Naive thymus-derived CD8-positive, alpha-beta T cell (primary cell): ENCODE results near the gene BCL2. TPM values are rescaled to one million over a fixed set of nuclear protein-coding genes. Genes with fewer than 3 reads are reported as not detected.
A peak's percentile ranks its signal among the peaks of the same experiment; 100 is the strongest.

Experiments
- ATAC-seq, 2 donors: fragments of 150-1000 bp; cut with Tn5 transposase in 1 of 2; sonication (Bioruptor Pico), chemical (Tn5 transposase) in 1 of 2; 1 replicate in 1 of 2; 2 replicates in 1 of 2; pipeline ENCODE4 v1.10.0; 2021; ENCODE audit warnings: mild to moderate bottlenecking in 2 of 2, moderate library complexity in 2 of 2
- POLR2A ChIA-PET: fragments of 350-600 bp; sonication (Branson Sonifier 250); formaldehyde crosslinking; loops from one replicate; lab custom pipeline; 2021; ENCODE audit warnings: antibody characterized with exemption; lab: Charles Lee
- DNase-seq, 10 donors: peaks; one replicate each; pipeline versions ENCODE4 v3.0.0 to v3.0.0-alpha.2; 2020 to 2022
- H3K27ac Mint-ChIP-seq, 10 donors: one replicate each; pipeline ENCODE4 v1.8.0; 2020 to 2022; ENCODE audit warnings: mild to moderate bottlenecking in 10 of 10, mixed read lengths in 10 of 10, moderate library complexity in 4 of 10, inconsistent platforms in 1 of 10
- H3K27me3 Mint-ChIP-seq, 5 donors: one replicate each; pipeline ENCODE4 v1.8.0; 2021 to 2022; ENCODE audit warnings: mixed read lengths in 5 of 5
- H3K36me3 Mint-ChIP-seq, 3 donors: one replicate each; pipeline ENCODE4 v1.8.0; 2020 to 2022; ENCODE audit warnings: mixed read lengths in 3 of 3, mild to moderate bottlenecking in 2 of 3, inconsistent platforms in 1 of 3
- H3K4me1 Mint-ChIP-seq, 4 donors: one replicate each; pipeline ENCODE4 v1.8.0; 2021 to 2022; ENCODE audit warnings: mixed read lengths in 4 of 4
- H3K4me3 Mint-ChIP-seq, 10 donors: one replicate each; pipeline ENCODE4 v1.8.0; 2020 to 2022; ENCODE audit warnings: mild to moderate bottlenecking in 10 of 10, mixed read lengths in 10 of 10, moderate library complexity in 6 of 10, inconsistent platforms in 1 of 10
- H3K9me3 Mint-ChIP-seq, 9 donors: one replicate each; pipeline ENCODE4 v1.8.0; 2020 to 2022; ENCODE audit warnings: mixed read lengths in 9 of 9, mild to moderate bottlenecking in 3 of 9, inconsistent platforms in 1 of 9, moderate library complexity in 1 of 9
- polyA plus RNA-seq, 3 donors: library from polyadenylated mRNA; unstranded; fragments of 300-500 nt; fragmentation: Illumina TruSeq; gene quantifications; one replicate each; pipeline ENCODE4 v1.2.3, GENCODE V29; 2021
- total RNA-seq, 8 experiments: library from RNA in 2 of 8; stranded (reverse) in 2 of 8; gene quantifications; one replicate each; pipeline ENCODE4 v1.2.3 and lab custom pipeline; 2021 to 2026

BCL2 gene
- total and polyA plus RNA-seq, 5 experiments from 2014 or later = 24.3 to 40.2 (median 32.9) TPM

- no peak for ATAC-seq
- POLR2A ChIA-PET = interaction anchor here (0.9 kb wide), 1 partner anchor 19 kb away, joined by 4 read pairs; no protein-coding TSS in a partner anchor
- Mint-ChIP-seq H3K4me3 (no peak overlapping the region), H3K36me3 (peaks cover 0 to 91% (median 27%) of the 10 kb centered on the region in 3 donors), H3K27ac (peak overlapping the region in 3 of 10 donors; percentile 7 to 82 (median 43)), H3K9me3 (no peaks in the 10 kb centered on the region), H3K27me3 (no peaks in the 10 kb centered on the region), H3K4me1 (peaks cover 0 to 4% (median 2%) of the 10 kb centered on the region in 4 donors)
- DNase-seq = no peak
These were observed 27.1 kb upstream of the BCL2 start for GRCh38 chr18:63346480-63347183.

GRCh38 chr18:63346031-63346430 is 26.5 kb upstream of the BCL2 start:
- H3K4me3 Mint-ChIP-seq = no peak overlapping the region
- no peaks in the 10 kb centered on the region for H3K27me3 Mint-ChIP-seq
- no peak overlapping the region for H3K27ac Mint-ChIP-seq
- ATAC-seq = no peak
- DNase-seq = no peak
- peaks cover 0 to 92% (median 30%) of the 10 kb centered on the region in 3 donors for H3K36me3 Mint-ChIP-seq
- no peaks in the 10 kb centered on the region for H3K9me3 Mint-ChIP-seq
- peaks cover 0 to 4% (median 2%) of the 10 kb centered on the region in 4 donors for H3K4me1 Mint-ChIP-seq
- POLR2A ChIA-PET = interaction anchor here (0.9 kb wide), 1 partner anchor 20 kb away, joined by 4 read pairs; no protein-coding TSS in a partner anchor

- Mint-ChIP-seq H3K4me1 (peaks cover 0 to 5% (median 3%) of the 10 kb centered on the region in 4 donors), H3K27me3 (no peaks in the 10 kb centered on the region), H3K27ac (peak overlapping the region in 4 of 10 donors; percentile 14 to 63 (median 28)), H3K9me3 (no peaks in the 10 kb centered on the region), H3K36me3 (peaks cover 0 to 92% (median 30%) of the 10 kb centered on the region in 3 donors), H3K4me3 (no peak overlapping the region)
- ATAC-seq = no peak
- POLR2A ChIA-PET = no interaction called here
- DNase-seq = no peak
These were observed 25.3 kb upstream of the BCL2 start for GRCh38 chr18:63344918-63345317.

DNA sequence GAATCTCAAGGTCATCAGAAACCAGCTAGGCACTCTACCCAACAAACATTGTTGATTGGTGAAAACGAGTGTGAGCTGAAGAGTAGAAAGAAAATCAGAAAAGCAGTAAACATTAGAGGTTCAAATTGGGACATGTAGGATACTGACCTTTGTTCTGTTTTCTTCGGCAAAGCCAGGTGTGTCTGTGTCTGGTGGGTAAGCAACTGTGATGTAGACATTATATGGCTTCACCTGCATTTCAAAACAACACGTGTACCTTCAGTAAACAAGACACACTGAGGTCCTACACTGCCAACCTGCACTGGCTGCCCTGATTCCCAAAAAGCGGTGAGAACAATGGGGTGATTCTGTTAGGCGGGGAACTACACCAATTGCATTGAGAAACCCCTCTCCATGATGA is 24.7 kb upstream of the BCL2 start:
- no peak overlapping the region for H3K27ac Mint-ChIP-seq
- no peaks in the 10 kb centered on the region for H3K9me3 Mint-ChIP-seq
- peaks cover 0 to 90% (median 25%) of the 10 kb centered on the region in 3 donors for H3K36me3 Mint-ChIP-seq
- peaks cover 0 to 6% (median 3%) of the 10 kb centered on the region in 4 donors for H3K4me1 Mint-ChIP-seq
- DNase-seq = no peak
- no peak for ATAC-seq
- H3K27me3 Mint-ChIP-seq = no peaks in the 10 kb centered on the region
- H3K4me3 Mint-ChIP-seq = no peak overlapping the region
- POLR2A ChIA-PET = no interaction called here

DNA sequence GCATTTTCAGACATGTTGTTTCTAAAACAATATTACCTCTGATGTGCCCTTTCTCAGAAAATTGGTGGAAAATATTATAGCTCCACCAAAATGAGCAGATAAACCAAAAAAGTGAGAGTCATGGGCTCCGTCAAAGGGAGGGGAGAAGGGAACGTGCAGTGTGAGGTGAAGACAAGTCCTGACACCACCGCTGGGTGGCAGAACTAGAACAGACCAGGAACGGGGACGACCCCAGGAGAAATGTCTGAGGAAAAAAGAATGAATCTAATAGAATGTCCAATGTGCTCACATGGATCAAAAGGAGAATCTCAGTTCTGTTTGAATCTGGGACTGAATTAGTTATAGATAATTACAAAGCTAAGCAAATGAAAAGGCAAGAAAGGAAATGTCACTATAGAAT is 22.6 kb upstream of the BCL2 start:
- H3K4me3 Mint-ChIP-seq = no peak overlapping the region
- POLR2A ChIA-PET = interaction anchor here (0.7 to 1.4 kb wide), 2 partner anchors 23 to 80 kb away, joined by 4 to 5 read pairs; partner anchors contain the start of gene VPS4B
- H3K36me3 Mint-ChIP-seq = peaks cover 0 to 86% (median 20%) of the 10 kb centered on the region in 3 donors
- H3K9me3 Mint-ChIP-seq = no peaks in the 10 kb centered on the region
- ATAC-seq = peak; percentile 67 to 76
- H3K27ac Mint-ChIP-seq = no peak overlapping the region
- peak in 5 of 10 donors; percentile 27 to 33 (median 28) for DNase-seq
- peaks cover 0 to 6% (median 2%) of the 10 kb centered on the region in 4 donors for H3K4me1 Mint-ChIP-seq
- no peaks in the 10 kb centered on the region for H3K27me3 Mint-ChIP-seq

- Mint-ChIP-seq H3K27ac (peak overlapping the region in 2 of 10 donors; percentile 43 to 54), H3K27me3 (no peaks in the 10 kb centered on the region), H3K4me1 (peaks cover 0 to 6% (median 0%) of the 10 kb centered on the region in 4 donors), H3K36me3 (peaks cover 4 to 82% (median 26%) of the 10 kb centered on the region in 3 donors), H3K4me3 (no peak overlapping the region), H3K9me3 (no peaks in the 10 kb centered on the region)
- POLR2A ChIA-PET = interaction anchor here (0.7 kb wide), 1 partner anchor 323 kb away, joined by 3 read pairs; no protein-coding TSS in a partner anchor
- ATAC-seq (peak; percentile 82 to 85), DNase-seq (peak; percentile 22 to 71 (median 48))
These were observed 20.4 kb upstream of the BCL2 start for GRCh38 chr18:63339920-63340484.

DNA sequence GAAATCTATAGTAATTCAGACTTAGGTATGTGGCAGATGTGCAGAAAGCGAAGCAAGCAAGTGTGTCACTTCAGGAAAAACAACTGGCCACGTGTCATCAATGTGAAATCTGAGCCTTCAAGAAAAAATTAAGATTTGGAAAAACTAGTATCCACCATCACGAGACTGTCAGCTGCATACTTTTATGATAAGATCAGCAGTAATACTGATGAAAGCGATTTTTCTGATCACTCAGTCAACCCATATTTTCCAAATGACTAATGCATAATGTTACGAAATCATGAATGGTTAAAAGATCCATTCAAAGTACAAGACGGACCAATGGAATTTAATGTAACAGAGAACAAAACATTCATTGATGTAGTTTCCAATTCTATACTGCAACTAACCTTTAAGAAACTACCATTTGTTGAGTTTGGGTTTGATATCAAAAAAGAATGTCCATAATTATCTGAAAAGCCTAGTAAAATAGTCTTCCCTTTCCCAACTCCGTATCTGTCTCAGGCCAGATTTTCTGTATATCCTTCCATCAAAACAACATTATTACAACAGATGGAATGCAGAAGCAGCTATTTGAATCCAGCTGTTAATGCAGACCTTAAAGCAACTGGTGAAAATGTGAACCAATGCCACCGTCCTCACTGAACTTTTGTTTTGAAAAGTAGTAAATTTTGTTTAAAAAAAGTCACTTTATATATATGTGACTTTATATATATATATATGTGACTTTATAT is 17.0 kb upstream of the BCL2 start:
- ATAC-seq = no peak
- H3K27ac Mint-ChIP-seq = no peak overlapping the region
- H3K4me3 Mint-ChIP-seq = no peak overlapping the region
- POLR2A ChIA-PET = no interaction called here
- H3K4me1 Mint-ChIP-seq = peaks cover 0 to 3% (median 0%) of the 10 kb centered on the region in 4 donors
- no peaks in the 10 kb centered on the region for H3K27me3 Mint-ChIP-seq
- peaks cover 8 to 76% (median 27%) of the 10 kb centered on the region in 3 donors for H3K36me3 Mint-ChIP-seq
- DNase-seq = no peak
- no peaks in the 10 kb centered on the region for H3K9me3 Mint-ChIP-seq

- Mint-ChIP-seq H3K36me3 (peaks cover 4 to 48% (median 16%) of the 10 kb centered on the region in 3 donors), H3K4me3 (no peak overlapping the region), H3K4me1 (no peaks in the 10 kb centered on the region), H3K27ac (peak overlapping the region in 1 of 10 donors; percentile 5), H3K27me3 (no peaks in the 10 kb centered on the region), H3K9me3 (no peaks in the 10 kb centered on the region)
- ATAC-seq (no peak), DNase-seq (no peak)
- POLR2A ChIA-PET = no interaction called here
These were observed 11.5 kb upstream of the BCL2 start for GRCh38 chr18:63331105-63331504.

- no peak overlapping the region for H3K4me3 Mint-ChIP-seq
- POLR2A ChIA-PET = interaction anchor here (0.8 kb wide), 1 partner anchor 92 kb away, joined by 3 read pairs; no protein-coding TSS in a partner anchor
These were observed 10.0 kb upstream of the BCL2 start for GRCh38 chr18:63329431-63330145.

DNA sequence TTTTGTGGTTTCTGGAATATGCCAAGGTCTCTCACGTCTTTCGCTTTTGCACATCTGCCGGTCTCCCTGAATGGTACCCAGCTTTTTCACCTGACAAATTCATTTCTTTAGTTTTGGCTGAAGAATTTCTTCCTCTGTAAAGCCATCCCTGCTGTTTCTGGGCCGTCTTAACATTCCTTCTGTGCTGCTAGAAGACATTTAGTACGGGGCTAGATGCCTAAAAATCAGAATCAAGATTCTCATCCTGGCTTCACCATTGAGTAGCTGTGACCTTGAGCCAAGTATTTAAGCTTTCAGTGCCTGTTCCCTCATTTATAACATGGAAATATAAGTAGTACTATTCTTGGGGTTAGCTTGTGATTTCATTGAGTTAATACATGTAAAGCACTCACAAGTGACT is 6.4 kb upstream of the BCL2 start:
- no peak overlapping the region for H3K4me3 Mint-ChIP-seq
- H3K27me3 Mint-ChIP-seq = no peaks in the 10 kb centered on the region
- peaks cover 8 to 19% (median 15%) of the 10 kb centered on the region in 4 donors for H3K4me1 Mint-ChIP-seq
- ATAC-seq (no peak), DNase-seq (no peak)
- POLR2A ChIA-PET = no interaction called here
- H3K9me3 Mint-ChIP-seq = no peaks in the 10 kb centered on the region
- H3K27ac Mint-ChIP-seq = no peak overlapping the region
- peaks cover 0 to 8% (median 0%) of the 10 kb centered on the region in 3 donors for H3K36me3 Mint-ChIP-seq

More at GRCh38 chr18:63329431-63330145, 10.0 kb upstream of the BCL2 start:
- Mint-ChIP-seq H3K36me3 (peaks cover 1 to 37% (median 6%) of the 10 kb centered on the region in 3 donors), H3K27me3 (no peaks in the 10 kb centered on the region), H3K9me3 (no peaks in the 10 kb centered on the region), H3K27ac (peak overlapping the region in 1 of 10 donors; percentile 49), H3K4me1 (no peaks in the 10 kb centered on the region)
- no peak for ATAC-seq
- DNase-seq = no peak

DNA sequence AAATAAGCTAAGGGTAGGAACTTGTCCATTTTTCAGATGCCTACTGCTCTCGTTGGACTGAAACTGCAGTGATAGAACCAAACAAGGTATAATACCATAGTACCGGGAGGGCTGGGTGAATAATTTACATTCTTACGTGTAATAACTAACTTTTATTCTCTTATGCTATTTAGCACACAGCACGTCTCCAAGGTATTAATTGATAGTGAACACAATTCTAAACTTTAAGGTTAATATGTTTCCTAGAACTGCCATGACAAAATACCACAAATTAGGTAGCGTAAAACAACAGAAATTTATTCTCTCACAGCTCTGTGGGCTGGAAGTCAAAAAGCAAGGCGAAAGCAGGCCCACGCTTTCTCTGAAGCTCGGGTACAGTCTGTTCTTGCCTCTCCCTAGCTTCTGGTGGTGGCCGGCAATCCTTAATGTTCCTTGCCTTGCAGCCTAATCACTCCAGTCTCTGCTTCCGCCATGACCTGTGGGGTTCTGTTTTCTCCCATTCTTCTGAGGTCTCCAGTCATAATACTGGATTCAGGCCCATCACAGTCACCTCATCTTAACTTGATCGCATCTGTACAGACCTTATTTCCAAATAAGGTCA is 5.6 kb upstream of the BCL2 start:
- POLR2A ChIA-PET = no interaction called here
- Mint-ChIP-seq H3K27ac (no peak overlapping the region), H3K27me3 (no peaks in the 10 kb centered on the region), H3K4me1 (peaks cover 10 to 25% (median 18%) of the 10 kb centered on the region in 4 donors), H3K4me3 (no peak overlapping the region), H3K36me3 (peaks cover 0 to under 1% (median 0%) of the 10 kb centered on the region in 3 donors), H3K9me3 (no peaks in the 10 kb centered on the region)
- ATAC-seq = no peak
- DNase-seq = no peak
